H9 (cell line): Measurements from ENCODE around the gene KLB. TPM values are rescaled to one million over a fixed set of nuclear protein-coding genes. Genes with fewer than 3 reads are reported as not detected.
"Not testable (repeated sequence)": the region's sequence is repeated elsewhere in the genome, so short reads cannot be mapped to it uniquely, and the experiment has no call there.

Source experiments
- DNase-seq: peaks from one replicate; pipeline ENCODE4 v3.0.0-alpha.2; 2017
- H2AFZ ChIP-seq: one replicate; pipeline ENCODE4 v1.6.1; 2013; ENCODE audit warnings: mild to moderate bottlenecking, low read length, control low read depth, moderate library complexity
- H2AK5ac ChIP-seq: 2 replicates; pipeline ENCODE4 v1.6.1; 2013; ENCODE audit warnings: low read length, control low read depth, mixed read lengths; ENCODE audit not compliant: insufficient read length
- H2BK120ac ChIP-seq: one replicate; pipeline ENCODE4 v1.6.1; 2013; ENCODE audit warnings: low read depth, mild to moderate bottlenecking, low read length, control low read depth, inconsistent platforms; ENCODE audit not compliant: poor library complexity, severe bottlenecking
- H2BK12ac ChIP-seq: 2 replicates; pipeline ENCODE4 v1.6.1; 2013; ENCODE audit warnings: low read length, control low read depth, mixed read lengths, low read depth; ENCODE audit not compliant: insufficient read length
- H2BK15ac ChIP-seq: 2 replicates; pipeline ENCODE4 v1.6.1; 2013; ENCODE audit warnings: low read depth, low read length, control low read depth
- H2BK20ac ChIP-seq: one replicate; pipeline ENCODE4 v1.6.1; 2013; ENCODE audit warnings: low read depth, mild to moderate bottlenecking, low read length, control low read depth, inconsistent platforms; ENCODE audit not compliant: poor library complexity, severe bottlenecking
- H2BK5ac ChIP-seq: 2 replicates; pipeline ENCODE4 v1.6.1; 2013; ENCODE audit warnings: low read length, control low read depth, mixed read lengths; ENCODE audit not compliant: insufficient read length
- H3K14ac ChIP-seq: 2 replicates; pipeline ENCODE4 v1.6.1; 2013; ENCODE audit warnings: low read length, control low read depth; ENCODE audit not compliant: insufficient read depth
- H3K18ac ChIP-seq: 2 replicates; pipeline ENCODE4 v1.6.1; 2013; ENCODE audit warnings: low read depth, mild to moderate bottlenecking, mixed read lengths, low read length, control low read depth; ENCODE audit not compliant: insufficient read length
- H3K23ac ChIP-seq: 2 replicates; pipeline ENCODE4 v1.6.1; 2013; ENCODE audit warnings: low read length, control low read depth, mixed read lengths, low read depth; ENCODE audit not compliant: insufficient read length
- H3K23me2 ChIP-seq: 2 replicates; pipeline ENCODE4 v1.6.1; 2013; ENCODE audit warnings: low read depth, mild to moderate bottlenecking, mixed read lengths, low read length, control low read depth; ENCODE audit not compliant: insufficient read length, poor library complexity, severe bottlenecking
- H3K27ac ChIP-seq: 2 replicates; pipeline ENCODE4 v1.5.1; 2013; ENCODE audit warnings: low read length, control low read depth, mixed read lengths, low read depth; ENCODE audit not compliant: insufficient read length
- H3K27me3 ChIP-seq: 2 replicates; pipeline ENCODE4 v1.6.1; 2013; ENCODE audit warnings: low read length, control low read depth, inconsistent platforms; ENCODE audit not compliant: insufficient read depth
- H3K4ac ChIP-seq: 2 replicates; pipeline ENCODE4 v1.6.1; 2013; ENCODE audit warnings: low read depth, mild to moderate bottlenecking, control low read depth, inconsistent platforms, low read length, moderate library complexity
- H3K4me1 ChIP-seq: 2 replicates; pipeline ENCODE4 v1.6.1; 2013; ENCODE audit warnings: low read length, control low read depth, inconsistent platforms; ENCODE audit not compliant: insufficient read depth
- H3K4me2 ChIP-seq: 2 replicates; pipeline ENCODE4 v1.6.1; 2013; ENCODE audit warnings: low read length, control low read depth, mixed read lengths; ENCODE audit not compliant: insufficient read length, insufficient read depth
- H3K56ac ChIP-seq: 2 replicates; pipeline ENCODE4 v1.6.1; 2013; ENCODE audit warnings: low read depth, mild to moderate bottlenecking, mixed read lengths, low read length, control low read depth; ENCODE audit not compliant: insufficient read length
- H3K79me1 ChIP-seq: 2 replicates; pipeline ENCODE4 v1.6.1; 2013; ENCODE audit warnings: low read depth, mild to moderate bottlenecking, moderate library complexity, low read length, control low read depth, inconsistent platforms; ENCODE audit not compliant: insufficient read depth, poor library complexity, severe bottlenecking
- H3K79me2 ChIP-seq: 2 replicates; pipeline ENCODE4 v1.6.1; 2013; ENCODE audit warnings: low read length, control low read depth, inconsistent platforms; ENCODE audit not compliant: insufficient read depth
- H3K9ac ChIP-seq: 2 replicates; pipeline ENCODE4 v1.6.1; 2013; ENCODE audit warnings: low read length, control low read depth, mixed read lengths; ENCODE audit not compliant: insufficient read length; ENCODE audit errors: extremely low read depth
- H3K9me3 ChIP-seq: one replicate; pipeline ENCODE4 v1.6.1; 2013; ENCODE audit warnings: low read depth, low read length, inconsistent platforms; ENCODE audit not compliant: control insufficient read depth
- H3T11ph ChIP-seq: one replicate; pipeline ENCODE4 v1.6.1; 2013; ENCODE audit warnings: mild to moderate bottlenecking, low read length, control low read depth, inconsistent platforms
- H4K20me1 ChIP-seq: one replicate; pipeline ENCODE4 v1.6.1; 2013; ENCODE audit not compliant: control insufficient read depth, insufficient read length, insufficient read depth
- H4K5ac ChIP-seq: 2 replicates; pipeline ENCODE4 v1.6.1; 2013; ENCODE audit warnings: low read depth, mild to moderate bottlenecking, mixed read lengths, low read length, control low read depth; ENCODE audit not compliant: insufficient read length
- H4K8ac ChIP-seq: replicated peaks from 2 replicates; pipeline ENCODE4 v1.6.1; 2013; ENCODE audit warnings: low read length, control low read depth, mixed read lengths, low read depth; ENCODE audit not compliant: insufficient read length
- H4K91ac ChIP-seq: 2 replicates; pipeline ENCODE4 v1.6.1; 2013; ENCODE audit warnings: low read depth, mild to moderate bottlenecking, moderate library complexity, mixed read lengths, low read length, control low read depth; ENCODE audit not compliant: insufficient read length
- H3K27ac Mint-ChIP-seq, 3 experiments: 2 replicates in 2 of 3; 3 replicates in 1 of 3; pipeline ENCODE4 v1.8.0; 2020 to 2021; ENCODE audit warnings: mixed read lengths in 3 of 3, mild to moderate bottlenecking in 1 of 3, moderate library complexity in 1 of 3
- H3K27me3 Mint-ChIP-seq: 2 replicates; pipeline ENCODE4 v1.8.0; 2021; ENCODE audit warnings: low read depth, mild to moderate bottlenecking, moderate library complexity, mixed read lengths
- H3K36me3 Mint-ChIP-seq, 3 experiments: 2 replicates in 2 of 3; 3 replicates in 1 of 3; pipeline ENCODE4 v1.8.0; 2020 to 2021; ENCODE audit warnings: low read depth in 3 of 3, mixed read lengths in 3 of 3; ENCODE audit not compliant: insufficient read depth in 1 of 3
- H3K4me1 Mint-ChIP-seq, 2 experiments: 2 replicates each; pipeline ENCODE4 v1.8.0; 2020; ENCODE audit warnings: mixed read lengths in 2 of 2
- H3K4me3 Mint-ChIP-seq, 2 experiments: 2 replicates in 1 of 2; 3 replicates in 1 of 2; pipeline ENCODE4 v1.8.0; 2020 to 2021; ENCODE audit warnings: mild to moderate bottlenecking in 2 of 2, mixed read lengths in 2 of 2, moderate library complexity in 1 of 2
- H3K9me3 Mint-ChIP-seq, 2 experiments: 2 replicates in 1 of 2; 3 replicates in 1 of 2; pipeline ENCODE4 v1.8.0; 2020; ENCODE audit warnings: mild to moderate bottlenecking in 2 of 2, mixed read lengths in 2 of 2, moderate library complexity in 1 of 2
- WGBS: extraction: QIAGEN DNeasy Blood & Tissue Kit; methylation state at CpG from one replicate; pipeline ENCODE4 v1.1.7; 2013; ENCODE audit warnings: missing lambda C conversion rate, low lambda C conversion rate, mixed read lengths; ENCODE audit not compliant: insufficient read length; ENCODE audit errors: extremely low coverage; 5-methylcytosine and 5-hydroxymethylcytosine counted together
- total RNA-seq: library from RNA; stranded (reverse); gene quantifications from 2 replicates; pipeline ENCODE4 v1.2.1, GENCODE V29; 2021
- TF ChIP-seq, protein P1 (sequence below): fragments of 200-600 bp; sonication (generic); conservative IDR thresholded peaks from 3 replicates; pipeline ENCODE4 v1.8.0; 2021; ENCODE audit warnings: antibody characterized with exemption, mild to moderate bottlenecking

The KLB gene
- total RNA-seq, 1 experiment from 2014 or later, result 0.07 TPM

DNA sequence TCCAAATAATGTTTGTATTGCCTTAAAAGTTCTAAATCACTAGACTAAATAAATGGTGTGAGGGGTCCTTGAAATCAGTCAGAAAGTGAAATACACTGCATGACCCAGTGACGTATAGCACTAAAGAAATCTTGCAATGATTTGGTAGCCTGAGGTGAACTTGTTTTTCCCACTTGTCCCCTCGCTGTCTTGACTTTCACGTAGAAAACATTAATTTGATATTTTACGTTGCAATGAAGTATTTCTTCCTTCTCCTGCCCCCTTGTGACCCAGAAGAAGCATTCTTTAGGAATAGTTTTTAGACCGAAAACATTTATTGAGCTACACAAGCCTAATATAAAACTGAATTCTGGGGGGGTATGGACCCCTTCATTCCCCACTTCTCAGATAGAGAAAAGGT lies 3.7 kb downstream of the KLB start:
- no peak overlapping the region for H3K9ac ChIP-seq
- no peak overlapping the region for H3K18ac ChIP-seq
- no peak overlapping the region for H3K27ac ChIP-seq
- H4K5ac ChIP-seq, result no peak overlapping the region
- H2BK5ac ChIP-seq, result no peak overlapping the region
- Mint-ChIP-seq H3K4me1 (no peaks in the 10 kb centered on the region), H3K27me3 (no peaks in the 10 kb centered on the region), H3K9me3 (no peaks in the 10 kb centered on the region), H3K27ac (no peak overlapping the region), H3K4me3 (no peak overlapping the region), H3K36me3 (no peaks in the 10 kb centered on the region)
- H3K4me2 ChIP-seq, result no peak overlapping the region
- no peak overlapping the region for H2AK5ac ChIP-seq
- no peak overlapping the region for H2AFZ ChIP-seq
- no peak overlapping the region for H3K4ac ChIP-seq
- no peak overlapping the region for H4K91ac ChIP-seq
- H3K23ac ChIP-seq, result no peak overlapping the region
- H4K8ac ChIP-seq, result no peak overlapping the region
- H3K56ac ChIP-seq, result no peak overlapping the region
- no peaks in the 10 kb centered on the region for H3K79me2 ChIP-seq
- WGBS, result no CpG with 5 or more reads among the region's 5 CpGs
- H3K79me1 ChIP-seq, result no peaks in the 10 kb centered on the region
- no peak overlapping the region for H3T11ph ChIP-seq
- H3K14ac ChIP-seq, result no peak overlapping the region
- H4K20me1 ChIP-seq, result no peaks in the 10 kb centered on the region
- no peak overlapping the region for H2BK15ac ChIP-seq
- no peak for DNase-seq
- TF ChIP-seq, protein P1, sequence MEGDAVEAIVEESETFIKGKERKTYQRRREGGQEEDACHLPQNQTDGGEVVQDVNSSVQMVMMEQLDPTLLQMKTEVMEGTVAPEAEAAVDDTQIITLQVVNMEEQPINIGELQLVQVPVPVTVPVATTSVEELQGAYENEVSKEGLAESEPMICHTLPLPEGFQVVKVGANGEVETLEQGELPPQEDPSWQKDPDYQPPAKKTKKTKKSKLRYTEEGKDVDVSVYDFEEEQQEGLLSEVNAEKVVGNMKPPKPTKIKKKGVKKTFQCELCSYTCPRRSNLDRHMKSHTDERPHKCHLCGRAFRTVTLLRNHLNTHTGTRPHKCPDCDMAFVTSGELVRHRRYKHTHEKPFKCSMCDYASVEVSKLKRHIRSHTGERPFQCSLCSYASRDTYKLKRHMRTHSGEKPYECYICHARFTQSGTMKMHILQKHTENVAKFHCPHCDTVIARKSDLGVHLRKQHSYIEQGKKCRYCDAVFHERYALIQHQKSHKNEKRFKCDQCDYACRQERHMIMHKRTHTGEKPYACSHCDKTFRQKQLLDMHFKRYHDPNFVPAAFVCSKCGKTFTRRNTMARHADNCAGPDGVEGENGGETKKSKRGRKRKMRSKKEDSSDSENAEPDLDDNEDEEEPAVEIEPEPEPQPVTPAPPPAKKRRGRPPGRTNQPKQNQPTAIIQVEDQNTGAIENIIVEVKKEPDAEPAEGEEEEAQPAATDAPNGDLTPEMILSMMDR, result no peak; the same call in 2 of the 3 replicates
- no peaks in the 10 kb centered on the region for H3K4me1 ChIP-seq
- H2BK12ac ChIP-seq, result no peak overlapping the region
- no peaks in the 10 kb centered on the region for H3K9me3 ChIP-seq
- no peak overlapping the region for H2BK120ac ChIP-seq
- no peaks in the 10 kb centered on the region for H3K23me2 ChIP-seq
- H3K27me3 ChIP-seq, result no peaks in the 10 kb centered on the region
- no peak overlapping the region for H2BK20ac ChIP-seq

DNA sequence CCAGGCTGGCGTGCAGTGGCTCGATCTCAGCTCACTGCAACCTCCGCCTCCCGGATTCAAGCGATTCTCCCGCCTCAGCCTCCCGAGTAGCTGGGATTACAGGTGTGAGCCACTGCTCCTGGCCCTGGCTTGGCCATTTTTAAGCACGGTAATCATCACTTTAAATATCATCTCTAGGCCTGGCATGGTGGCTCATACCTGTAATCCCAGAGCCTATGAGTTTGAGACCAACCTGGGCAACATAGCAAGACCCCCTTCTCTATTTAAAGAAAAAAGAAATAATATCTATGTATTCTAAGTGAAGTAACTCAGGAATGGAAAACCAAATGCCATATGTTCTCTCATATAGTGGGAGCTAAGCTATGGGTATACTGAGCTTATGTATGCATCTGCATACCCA lies 4.8 kb downstream of the KLB start:
- H3K23me2 ChIP-seq, H3K27ac ChIP-seq, H3K56ac ChIP-seq, H3K4me2 ChIP-seq, H3K4me1 Mint-ChIP-seq, DNase-seq, H3K27me3 ChIP-seq, H3K9me3 Mint-ChIP-seq, H2AK5ac ChIP-seq, H2AFZ ChIP-seq, H2BK15ac ChIP-seq, H3K14ac ChIP-seq, H2BK12ac ChIP-seq, H3K4me1 ChIP-seq, H3K27ac Mint-ChIP-seq, H3K4ac ChIP-seq, H3K9me3 ChIP-seq, H3K27me3 Mint-ChIP-seq, H3T11ph ChIP-seq, H2BK5ac ChIP-seq, H4K8ac ChIP-seq, H3K36me3 Mint-ChIP-seq, H3K4me3 Mint-ChIP-seq, H2BK120ac ChIP-seq, H4K5ac ChIP-seq, H3K18ac ChIP-seq, H4K91ac ChIP-seq, H3K79me1 ChIP-seq, H3K79me2 ChIP-seq, H2BK20ac ChIP-seq, H4K20me1 ChIP-seq, H3K23ac ChIP-seq, H3K9ac ChIP-seq: not testable (repeated sequence)
- WGBS, result no CpG with 5 or more reads among the region's 8 CpGs
